ENCODE measurements around the gene STMP1.
A peak's percentile ranks its signal among the peaks of the same experiment; 100 is the strongest.
"Not testable (repeated sequence)": the region's sequence is repeated elsewhere in the genome, so short reads cannot be mapped to it uniquely, and the experiment has no call there.

The STMP1 gene

DNA sequence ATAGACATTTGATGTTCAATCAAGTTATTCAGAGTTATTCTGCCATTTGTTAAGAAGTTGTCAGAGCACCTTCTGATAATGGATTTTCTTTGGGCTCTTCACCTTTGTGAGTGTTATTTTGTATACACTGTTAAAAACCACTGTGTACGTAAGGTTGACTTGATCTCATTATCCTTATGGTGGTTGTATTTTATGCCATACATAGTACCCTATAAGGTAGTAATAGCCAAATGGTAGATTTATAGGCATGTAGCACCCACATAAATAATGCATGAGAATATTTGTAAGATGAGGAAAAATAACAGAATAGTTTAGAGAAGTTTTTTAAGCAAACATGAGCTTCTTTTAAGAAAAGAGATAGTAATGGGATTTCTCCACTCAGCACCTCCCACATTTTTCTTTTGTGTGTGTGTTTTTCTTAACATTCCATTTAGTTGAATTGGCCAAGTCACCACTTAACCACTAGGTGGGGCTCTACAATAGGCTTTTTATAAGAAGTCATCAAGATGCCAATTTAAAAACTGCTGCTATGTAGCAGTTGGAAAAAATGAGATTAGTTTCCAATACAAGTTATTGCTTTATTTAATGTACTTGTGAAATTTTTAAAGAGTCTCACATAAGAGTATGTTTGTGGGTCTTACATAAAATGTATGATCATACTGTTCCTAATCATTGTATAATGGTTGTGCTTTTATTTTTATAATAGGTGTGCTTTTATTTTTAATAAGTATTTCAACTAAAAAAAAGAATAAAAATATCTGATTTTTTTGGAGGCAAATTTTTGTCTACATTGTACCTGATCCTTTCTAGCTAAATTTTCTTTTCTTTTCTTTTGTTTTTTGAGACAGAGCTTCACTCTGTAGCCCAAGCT, 41.1 kb upstream of the STMP1 start:
- H3K27me3 ChIP-seq (replicated peaks): no peaks in the 10 kb centered on the region
- TF ChIP-seq, protein P1, sequence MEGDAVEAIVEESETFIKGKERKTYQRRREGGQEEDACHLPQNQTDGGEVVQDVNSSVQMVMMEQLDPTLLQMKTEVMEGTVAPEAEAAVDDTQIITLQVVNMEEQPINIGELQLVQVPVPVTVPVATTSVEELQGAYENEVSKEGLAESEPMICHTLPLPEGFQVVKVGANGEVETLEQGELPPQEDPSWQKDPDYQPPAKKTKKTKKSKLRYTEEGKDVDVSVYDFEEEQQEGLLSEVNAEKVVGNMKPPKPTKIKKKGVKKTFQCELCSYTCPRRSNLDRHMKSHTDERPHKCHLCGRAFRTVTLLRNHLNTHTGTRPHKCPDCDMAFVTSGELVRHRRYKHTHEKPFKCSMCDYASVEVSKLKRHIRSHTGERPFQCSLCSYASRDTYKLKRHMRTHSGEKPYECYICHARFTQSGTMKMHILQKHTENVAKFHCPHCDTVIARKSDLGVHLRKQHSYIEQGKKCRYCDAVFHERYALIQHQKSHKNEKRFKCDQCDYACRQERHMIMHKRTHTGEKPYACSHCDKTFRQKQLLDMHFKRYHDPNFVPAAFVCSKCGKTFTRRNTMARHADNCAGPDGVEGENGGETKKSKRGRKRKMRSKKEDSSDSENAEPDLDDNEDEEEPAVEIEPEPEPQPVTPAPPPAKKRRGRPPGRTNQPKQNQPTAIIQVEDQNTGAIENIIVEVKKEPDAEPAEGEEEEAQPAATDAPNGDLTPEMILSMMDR (IDR thresholded peaks at IDR 0.05; ENCODE audit: low read depth, low read length, missing control alignments): peak; percentile 68
- peak; percentile 89 for DNase-seq
- in situ Hi-C loops (cut with HindIII; ENCODE audit: low pct_ligation_motif_present, low sequenced_read_pairs): no loop called here
- H3K27ac ChIP-seq: peak overlapping the region; percentile 37
- no peak overlapping the region for H3K4me3 ChIP-seq (ENCODE audit: low read depth, low read length)
- peaks cover 25% of the 10 kb centered on the region for H3K36me3 ChIP-seq (replicated peaks)

DNA sequence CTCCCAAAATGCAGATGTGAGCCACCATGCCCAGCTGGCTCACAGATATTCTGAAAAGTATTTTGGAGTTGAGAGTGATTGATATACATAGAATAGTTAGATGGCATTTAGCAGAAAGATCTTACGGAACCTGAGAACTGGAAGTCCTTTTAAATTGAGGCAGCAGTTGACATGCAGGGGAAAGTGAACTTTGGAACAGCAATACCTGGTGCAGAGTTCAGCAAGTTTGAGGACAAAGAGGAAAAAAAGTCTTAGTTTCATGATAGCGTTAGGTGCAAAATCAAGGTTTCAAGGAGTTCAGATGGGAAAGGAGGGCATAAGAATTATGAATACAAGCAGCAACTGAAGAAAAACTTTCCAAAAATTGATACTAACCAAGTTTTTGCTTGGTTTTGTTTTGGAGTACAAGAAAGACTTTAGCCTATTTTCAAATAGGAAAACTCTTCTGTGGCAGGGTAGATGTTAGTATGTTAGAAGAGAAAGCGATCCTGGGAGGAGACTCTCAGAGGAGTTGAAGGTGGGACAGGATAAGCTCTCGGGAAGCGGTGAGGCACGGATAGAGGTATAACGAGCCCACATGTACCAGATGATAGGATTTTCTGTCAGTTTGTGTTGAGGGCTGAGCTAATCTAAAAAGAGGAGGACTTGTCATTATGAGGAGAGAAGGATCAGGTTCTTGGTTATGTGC, 28.0 kb upstream of the STMP1 start:
- in situ Hi-C loops (cut with HindIII; ENCODE audit: low pct_ligation_motif_present, low sequenced_read_pairs): no loop called here
- Histone ChIP-seq H3K27ac (no peak overlapping the region), H3K27me3 (replicated peaks) (no peaks in the 10 kb centered on the region), H3K36me3 (replicated peaks) (peaks cover 13% of the 10 kb centered on the region), H3K4me3 (ENCODE audit: low read depth, low read length) (no peak overlapping the region)
- TF ChIP-seq, protein P1 (IDR thresholded peaks at IDR 0.05; ENCODE audit: low read depth, low read length, missing control alignments): no peak
- DNase-seq: no peak

DNA sequence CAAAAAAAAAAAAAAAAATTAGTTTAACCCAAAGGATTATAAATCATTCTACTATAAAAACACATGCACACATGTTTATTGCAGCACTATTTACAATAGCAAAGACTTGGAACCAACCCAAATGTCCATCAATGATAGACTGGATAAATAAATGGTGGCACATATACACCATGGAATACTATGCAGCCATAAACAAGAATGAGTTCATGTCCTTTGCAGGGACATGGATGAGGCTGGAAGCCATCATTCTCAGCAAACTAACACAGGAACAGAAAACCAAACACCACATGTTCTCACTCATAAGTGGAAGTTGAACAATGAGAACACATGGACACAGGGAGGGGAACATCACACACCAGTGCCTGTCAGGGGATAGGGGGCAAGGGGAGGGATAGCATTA, 22.6 kb upstream of the STMP1 start:
- peaks cover 12% of the 10 kb centered on the region for H3K36me3 ChIP-seq (replicated peaks)
- H3K4me3 ChIP-seq (ENCODE audit: low read depth, low read length); in situ Hi-C loops (cut with HindIII; ENCODE audit: low pct_ligation_motif_present, low sequenced_read_pairs); DNase-seq; H3K27ac ChIP-seq; H3K27me3 ChIP-seq (replicated peaks): not testable (repeated sequence)

DNA sequence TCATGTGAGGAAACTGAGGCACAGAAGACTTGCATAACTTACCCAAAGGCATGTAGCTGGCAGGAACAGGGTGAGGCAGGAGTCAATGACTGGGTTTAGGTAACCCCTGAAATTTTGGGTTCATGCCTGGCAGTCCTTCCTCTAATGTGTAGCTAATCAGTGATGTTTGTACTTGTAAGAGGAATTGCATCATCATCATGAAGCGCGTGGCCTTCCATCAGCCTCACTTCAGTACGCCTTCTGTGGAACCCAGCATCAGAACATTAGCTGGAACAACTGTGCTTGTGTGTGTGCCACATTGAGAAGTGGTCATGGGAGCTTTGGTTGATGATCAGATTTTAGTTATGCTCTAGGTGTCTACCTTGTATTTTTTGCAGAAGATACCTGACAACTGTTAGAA, 18.2 kb upstream of the STMP1 start:
- H3K4me3 ChIP-seq (ENCODE audit: low read depth, low read length): no peak overlapping the region
- no peaks in the 10 kb centered on the region for H3K27me3 ChIP-seq (replicated peaks)
- no peak for DNase-seq
- in situ Hi-C loops (cut with HindIII; ENCODE audit: low pct_ligation_motif_present, low sequenced_read_pairs): no loop called here
- no peak overlapping the region for H3K27ac ChIP-seq
- H3K36me3 ChIP-seq (replicated peaks): peaks cover 24% of the 10 kb centered on the region
- TF ChIP-seq, protein P1 (IDR thresholded peaks at IDR 0.05; ENCODE audit: low read depth, low read length, missing control alignments): no peak

DNA sequence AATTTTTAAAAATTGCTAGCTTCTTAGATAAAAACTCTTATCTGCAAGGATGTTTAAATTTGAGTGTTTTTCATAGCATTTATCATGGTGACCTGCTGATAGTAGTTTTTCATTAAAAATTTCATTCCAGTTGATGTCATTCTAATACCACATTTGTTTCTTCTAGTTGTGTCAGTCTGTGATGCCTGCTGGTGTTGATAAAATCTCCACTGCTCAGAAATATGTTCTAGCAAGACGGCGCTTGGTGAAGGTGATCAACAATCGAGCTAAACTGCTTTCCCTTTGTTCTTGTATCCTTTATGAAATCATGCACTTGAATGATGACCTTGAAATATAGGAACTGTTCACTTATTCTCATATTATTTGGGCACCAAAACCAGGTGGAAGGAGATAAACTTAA, 17.6 kb upstream of the STMP1 start:
- Histone ChIP-seq H3K27ac (no peak overlapping the region), H3K27me3 (replicated peaks) (no peaks in the 10 kb centered on the region), H3K36me3 (replicated peaks) (peaks cover 22% of the 10 kb centered on the region), H3K4me3 (ENCODE audit: low read depth, low read length) (no peak overlapping the region)
- TF ChIP-seq, protein P1 (IDR thresholded peaks at IDR 0.05; ENCODE audit: low read depth, low read length, missing control alignments): no peak
- in situ Hi-C loops (cut with HindIII; ENCODE audit: low pct_ligation_motif_present, low sequenced_read_pairs): no loop called here
- DNase-seq: no peak

DNA sequence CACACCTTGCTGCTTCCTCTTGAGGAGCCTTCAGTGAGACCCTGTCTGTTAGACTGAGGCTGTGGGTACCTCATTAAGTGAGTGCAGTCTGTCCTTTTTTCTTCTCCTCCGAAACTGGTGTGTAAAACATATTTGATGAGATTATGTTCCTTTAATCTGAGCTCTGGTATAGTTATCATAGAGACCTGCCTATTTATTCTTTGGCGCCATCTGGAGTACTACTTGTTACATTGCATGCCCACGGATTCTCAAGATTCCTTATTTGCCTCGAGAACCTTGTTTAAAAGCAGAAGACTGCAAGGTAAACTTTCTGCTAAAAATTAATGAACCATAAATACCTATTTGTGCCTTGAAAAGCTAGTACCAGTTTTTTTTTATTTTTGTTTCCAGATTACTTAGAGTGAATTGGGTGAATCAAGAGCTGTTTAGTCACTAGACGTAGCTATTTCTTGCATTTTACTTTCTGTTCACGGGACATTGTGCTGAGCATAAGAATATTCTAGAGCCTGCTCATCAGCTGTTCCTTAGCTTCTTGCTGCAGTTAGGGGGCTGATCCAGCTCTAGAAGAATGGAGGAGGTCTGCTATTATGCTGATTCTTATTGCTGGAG, 16.9 kb upstream of the STMP1 start:
- Histone ChIP-seq H3K27me3 (replicated peaks) (no peaks in the 10 kb centered on the region), H3K36me3 (replicated peaks) (peaks cover 20% of the 10 kb centered on the region), H3K27ac (no peak overlapping the region), H3K4me3 (ENCODE audit: low read depth, low read length) (no peak overlapping the region)
- TF ChIP-seq, protein P1 (IDR thresholded peaks at IDR 0.05; ENCODE audit: low read depth, low read length, missing control alignments): peak; percentile 65
- DNase-seq: peak; percentile 64
- in situ Hi-C loops (cut with HindIII; ENCODE audit: low pct_ligation_motif_present, low sequenced_read_pairs): no loop called here
